Vagina (tissue), 2 donors: ENCODE measurements around the gene ZFYVE1. TPM values are rescaled to one million over a fixed set of nuclear protein-coding genes. Genes with fewer than 3 reads are reported as not detected.

Experiments
- DNase-seq, 2 donors: peaks; one replicate each; pipeline ENCODE4 v3.0.0-alpha.2; 2017; ENCODE audit errors: extremely low spot score in 2 of 2
- H3K27ac ChIP-seq: fragments of 200-600 bp; sonication (generic); one replicate; pipeline ENCODE4 v1.5.1; 2019
- H3K27me3 ChIP-seq: fragments of 200-600 bp; sonication (generic); one replicate; pipeline ENCODE4 v1.5.1; 2019
- H3K36me3 ChIP-seq, 2 donors: fragments of 200-600 bp; sonication (generic); one replicate each; pipeline ENCODE4 v1.5.1; 2017 to 2019
- H3K4me1 ChIP-seq: fragments of 200-600 bp; sonication (generic); one replicate; pipeline ENCODE4 v1.5.1; 2019
- H3K4me3 ChIP-seq, 2 donors: fragments of 200-600 bp; sonication (generic); 1 replicate in 1 of 2; 2 replicates in 1 of 2; pipeline ENCODE4 v1.5.1; 2016 to 2019
- H3K9me3 ChIP-seq: fragments of 200-600 bp; sonication (generic); one replicate; pipeline ENCODE4 v1.5.1; 2019
- POLR2A ChIP-seq, 2 donors: fragments of 450-650 bp; IDR thresholded peaks; one replicate each; pipeline ENCODE4 v1.6.1; 2017; ENCODE audit warnings: antibody characterized with exemption in 2 of 2, mild to moderate bottlenecking in 2 of 2, moderate library complexity in 2 of 2
- POLR2AphosphoS5 ChIP-seq, 2 donors: sonication (generic); formaldehyde crosslinking; IDR thresholded peaks; one replicate each; pipeline ENCODE4 v1.9.0; 2017; ENCODE audit warnings: antibody characterized with exemption in 2 of 2, mild to moderate bottlenecking in 2 of 2, low read depth in 1 of 2; ENCODE audit not compliant: insufficient read depth in 1 of 2
- intact Hi-C: fragments of 100-400 bp; cut with DNase I; formaldehyde crosslinking; loops from one replicate; pipeline ENCODE4 v1.15.1; 2023
- total RNA-seq: library from RNA; depleted of rRNA; stranded (reverse); fragments of >200 nt; gene quantifications from one replicate; pipeline ENCODE4 v1.2.3, GENCODE V29; 2016
- TF ChIP-seq, protein P1 (sequence below), 3 experiments: fragments of 450-650 bp in 2 of 3; fragments of 200-600 bp in 1 of 3; sonication (generic) in 1 of 3; IDR thresholded peaks; one replicate each; pipeline ENCODE4 v1.5.1; 2017 to 2019; ENCODE audit warnings: antibody characterized with exemption in 3 of 3, mild to moderate bottlenecking in 2 of 3, moderate library complexity in 2 of 3

The ZFYVE1 gene
- total RNA-seq, 1 donor from 2014 or later: 19.2 TPM

- no peak for DNase-seq
- H3K27ac ChIP-seq: no peak overlapping the region
- TF ChIP-seq POLR2A (IDR thresholded peaks at IDR 0.05): no peak
- TF ChIP-seq, protein P1, sequence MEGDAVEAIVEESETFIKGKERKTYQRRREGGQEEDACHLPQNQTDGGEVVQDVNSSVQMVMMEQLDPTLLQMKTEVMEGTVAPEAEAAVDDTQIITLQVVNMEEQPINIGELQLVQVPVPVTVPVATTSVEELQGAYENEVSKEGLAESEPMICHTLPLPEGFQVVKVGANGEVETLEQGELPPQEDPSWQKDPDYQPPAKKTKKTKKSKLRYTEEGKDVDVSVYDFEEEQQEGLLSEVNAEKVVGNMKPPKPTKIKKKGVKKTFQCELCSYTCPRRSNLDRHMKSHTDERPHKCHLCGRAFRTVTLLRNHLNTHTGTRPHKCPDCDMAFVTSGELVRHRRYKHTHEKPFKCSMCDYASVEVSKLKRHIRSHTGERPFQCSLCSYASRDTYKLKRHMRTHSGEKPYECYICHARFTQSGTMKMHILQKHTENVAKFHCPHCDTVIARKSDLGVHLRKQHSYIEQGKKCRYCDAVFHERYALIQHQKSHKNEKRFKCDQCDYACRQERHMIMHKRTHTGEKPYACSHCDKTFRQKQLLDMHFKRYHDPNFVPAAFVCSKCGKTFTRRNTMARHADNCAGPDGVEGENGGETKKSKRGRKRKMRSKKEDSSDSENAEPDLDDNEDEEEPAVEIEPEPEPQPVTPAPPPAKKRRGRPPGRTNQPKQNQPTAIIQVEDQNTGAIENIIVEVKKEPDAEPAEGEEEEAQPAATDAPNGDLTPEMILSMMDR (IDR thresholded peaks at IDR 0.05): no peak
- no peak for TF ChIP-seq POLR2AphosphoS5 (IDR thresholded peaks at IDR 0.05; ENCODE audit: insufficient read depth in 1 of 2, low read depth in 1 of 2)
- peaks cover 22% of the 10 kb centered on the region for H3K4me1 ChIP-seq
- H3K4me3 ChIP-seq: no peak overlapping the region
- intact Hi-C loops: no loop called here
- no peaks in the 10 kb centered on the region for H3K27me3 ChIP-seq
- H3K9me3 ChIP-seq: no peaks in the 10 kb centered on the region
- no peaks in the 10 kb centered on the region for H3K36me3 ChIP-seq
Measured at GRCh38 chr14:72928872-72929271, 98.0 kb downstream of the ZFYVE1 start.

DNA sequence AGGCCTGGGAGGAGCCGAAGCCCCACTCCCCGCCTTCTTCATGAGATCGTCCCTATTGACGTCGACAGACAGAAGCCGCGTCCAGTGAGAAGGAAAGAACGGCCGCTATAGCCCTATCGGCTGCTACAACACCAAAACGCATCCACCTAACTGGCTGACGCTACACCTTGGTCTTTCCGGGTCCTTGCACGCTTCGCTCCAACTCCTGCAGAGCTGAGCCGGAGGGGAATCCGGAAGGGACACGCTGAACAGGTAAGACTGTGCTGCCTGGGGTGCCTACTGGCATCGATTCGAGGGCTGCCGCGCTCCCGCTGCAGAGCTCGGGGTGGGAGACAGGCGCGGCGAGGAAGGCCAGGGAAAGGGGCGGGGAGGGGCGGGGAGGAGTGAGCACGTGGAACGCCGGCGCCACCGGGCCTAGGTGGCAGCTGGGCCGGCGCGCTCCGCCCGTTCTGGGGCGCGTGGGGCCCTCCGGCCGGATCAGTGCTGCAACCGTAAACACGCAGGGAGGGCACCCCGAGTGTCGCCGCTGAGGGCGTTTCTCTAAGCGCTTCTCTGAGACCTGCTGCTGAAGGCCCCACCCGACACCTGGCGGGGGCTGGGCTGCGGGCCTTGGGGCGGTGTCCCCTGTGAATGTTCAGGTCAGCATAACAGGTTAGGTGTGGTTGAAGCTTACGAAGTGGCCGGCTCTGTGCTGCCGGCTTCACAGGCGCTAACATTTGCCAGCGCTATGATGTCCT lies 100.4 kb downstream of the ZFYVE1 start, which contains the start of gene DCAF4:
DCAF4 (plus strand) TSS at position 173 of the 737 bp plus-strand sequence. CDS start 11,515 bp downstream, outside the sequence.
- intact Hi-C loops: no loop called here
- peak; percentile 98 to 99 for DNase-seq
- Histone ChIP-seq H3K36me3 (no peaks in the 10 kb centered on the region), H3K27ac (peak within 1 kb of the TSS; percentile 49), H3K4me3 (peak within 1 kb of the TSS; percentile 82 to 89), H3K4me1 (peaks cover 22% of the 10 kb centered on the region), H3K27me3 (no peaks in the 10 kb centered on the region), H3K9me3 (no peaks in the 10 kb centered on the region)
- TF ChIP-seq POLR2A (IDR thresholded peaks at IDR 0.05): no peak
- peak; percentile 41 to 63 for TF ChIP-seq POLR2AphosphoS5 (IDR thresholded peaks at IDR 0.05; ENCODE audit: insufficient read depth in 1 of 2, low read depth in 1 of 2)

DNA sequence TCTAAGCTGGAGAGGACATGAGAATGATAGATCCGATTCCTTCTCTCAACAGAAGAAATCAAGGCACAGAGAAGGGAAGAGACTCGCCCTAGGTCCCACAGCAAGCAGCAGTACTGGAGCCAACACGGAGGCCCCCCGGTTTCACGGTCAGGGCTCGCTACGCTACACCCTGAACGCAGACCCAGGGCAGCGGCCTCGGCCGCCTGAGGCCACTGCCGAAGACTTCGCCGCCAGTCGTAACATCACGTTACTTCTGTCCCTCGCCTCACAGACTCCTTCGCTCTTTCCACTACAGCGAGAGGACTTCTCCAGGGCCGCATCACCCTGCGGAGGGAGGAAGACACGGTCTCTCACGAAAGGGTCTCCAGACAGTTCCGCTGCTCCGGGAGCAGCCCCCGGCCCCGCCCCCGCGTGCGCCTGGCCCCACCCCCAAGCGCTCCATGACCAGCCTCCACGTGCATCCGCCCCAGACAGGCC lies 101.1 kb downstream of the ZFYVE1 start:
- no peaks in the 10 kb centered on the region for H3K36me3 ChIP-seq
- H3K27ac ChIP-seq: peak overlapping the region; percentile 49
- H3K4me3 ChIP-seq: peak overlapping the region; percentile 82 to 89
- peaks cover 22% of the 10 kb centered on the region for H3K4me1 ChIP-seq
- intact Hi-C loops: no loop called here
- H3K9me3 ChIP-seq: no peaks in the 10 kb centered on the region
- no peak for DNase-seq
- TF ChIP-seq, protein P1 (IDR thresholded peaks at IDR 0.05): no peak
- no peak for TF ChIP-seq POLR2A (IDR thresholded peaks at IDR 0.05)
- TF ChIP-seq POLR2AphosphoS5 (IDR thresholded peaks at IDR 0.05; ENCODE audit: insufficient read depth in 1 of 2, low read depth in 1 of 2): no peak
- no peaks in the 10 kb centered on the region for H3K27me3 ChIP-seq

GRCh38 chr14:72925171-72925759 lies 101.6 kb downstream of the ZFYVE1 start:
- intact Hi-C loops: no loop called here
- Histone ChIP-seq H3K4me3 (peak overlapping the region; percentile 82 to 89), H3K9me3 (no peaks in the 10 kb centered on the region), H3K27me3 (no peaks in the 10 kb centered on the region), H3K36me3 (no peaks in the 10 kb centered on the region), H3K27ac (no peak overlapping the region), H3K4me1 (peaks cover 22% of the 10 kb centered on the region)
- DNase-seq: no peak
- TF ChIP-seq, protein P1 (IDR thresholded peaks at IDR 0.05): no peak
- TF ChIP-seq POLR2A (IDR thresholded peaks at IDR 0.05): no peak
- TF ChIP-seq POLR2AphosphoS5 (IDR thresholded peaks at IDR 0.05; ENCODE audit: insufficient read depth in 1 of 2, low read depth in 1 of 2): no peak

DNA sequence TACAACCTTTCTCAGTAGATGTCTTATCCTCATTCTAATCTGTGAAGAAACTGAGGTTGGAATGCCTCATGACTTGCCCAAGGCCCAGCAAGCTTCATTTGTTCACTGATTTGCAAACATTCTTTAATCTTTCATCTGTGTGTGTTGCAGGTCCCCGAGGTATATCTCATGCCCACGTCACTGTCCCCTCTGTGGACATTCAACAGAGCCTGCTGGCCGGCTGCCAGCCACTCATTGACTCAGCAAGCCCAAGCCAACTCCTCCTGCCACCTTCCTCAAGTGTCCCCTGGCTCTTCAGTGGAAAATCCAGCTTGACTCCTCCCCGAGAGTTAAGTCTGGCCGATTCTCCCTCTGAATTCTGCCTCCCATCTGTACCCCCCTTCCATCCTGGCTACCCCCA lies 102.6 kb downstream of the ZFYVE1 start:
- no peaks in the 10 kb centered on the region for H3K27me3 ChIP-seq
- no peaks in the 10 kb centered on the region for H3K36me3 ChIP-seq
- peaks cover 22% of the 10 kb centered on the region for H3K4me1 ChIP-seq
- no peak overlapping the region for H3K27ac ChIP-seq
- H3K9me3 ChIP-seq: no peaks in the 10 kb centered on the region
- TF ChIP-seq, protein P1 (IDR thresholded peaks at IDR 0.05): no peak
- no peak for TF ChIP-seq POLR2AphosphoS5 (IDR thresholded peaks at IDR 0.05; ENCODE audit: insufficient read depth in 1 of 2, low read depth in 1 of 2)
- TF ChIP-seq POLR2A (IDR thresholded peaks at IDR 0.05): no peak
- no peak overlapping the region for H3K4me3 ChIP-seq
- DNase-seq: no peak
- intact Hi-C loops: no loop called here
